H9 (cell line): ENCODE measurements around the gene MYH9. TPM values are rescaled to one million over a fixed set of nuclear protein-coding genes. Genes with fewer than 3 reads are reported as not detected.

Source experiments
- DNase-seq: peaks from one replicate; pipeline ENCODE4 v3.0.0-alpha.2; 2017
- H2AFZ ChIP-seq: one replicate; pipeline ENCODE4 v1.6.1; 2013; ENCODE audit warnings: mild to moderate bottlenecking, low read length, control low read depth, moderate library complexity
- H2AK5ac ChIP-seq: 2 replicates; pipeline ENCODE4 v1.6.1; 2013; ENCODE audit warnings: low read length, control low read depth, mixed read lengths; ENCODE audit not compliant: insufficient read length
- H2BK120ac ChIP-seq: one replicate; pipeline ENCODE4 v1.6.1; 2013; ENCODE audit warnings: low read depth, mild to moderate bottlenecking, low read length, control low read depth, inconsistent platforms; ENCODE audit not compliant: poor library complexity, severe bottlenecking
- H2BK12ac ChIP-seq: 2 replicates; pipeline ENCODE4 v1.6.1; 2013; ENCODE audit warnings: low read length, control low read depth, mixed read lengths, low read depth; ENCODE audit not compliant: insufficient read length
- H2BK15ac ChIP-seq: 2 replicates; pipeline ENCODE4 v1.6.1; 2013; ENCODE audit warnings: low read depth, low read length, control low read depth
- H2BK20ac ChIP-seq: one replicate; pipeline ENCODE4 v1.6.1; 2013; ENCODE audit warnings: low read depth, mild to moderate bottlenecking, low read length, control low read depth, inconsistent platforms; ENCODE audit not compliant: poor library complexity, severe bottlenecking
- H2BK5ac ChIP-seq: 2 replicates; pipeline ENCODE4 v1.6.1; 2013; ENCODE audit warnings: low read length, control low read depth, mixed read lengths; ENCODE audit not compliant: insufficient read length
- H3K14ac ChIP-seq: 2 replicates; pipeline ENCODE4 v1.6.1; 2013; ENCODE audit warnings: low read length, control low read depth; ENCODE audit not compliant: insufficient read depth
- H3K18ac ChIP-seq: 2 replicates; pipeline ENCODE4 v1.6.1; 2013; ENCODE audit warnings: low read depth, mild to moderate bottlenecking, mixed read lengths, low read length, control low read depth; ENCODE audit not compliant: insufficient read length
- H3K23ac ChIP-seq: 2 replicates; pipeline ENCODE4 v1.6.1; 2013; ENCODE audit warnings: low read length, control low read depth, mixed read lengths, low read depth; ENCODE audit not compliant: insufficient read length
- H3K23me2 ChIP-seq: 2 replicates; pipeline ENCODE4 v1.6.1; 2013; ENCODE audit warnings: low read depth, mild to moderate bottlenecking, mixed read lengths, low read length, control low read depth; ENCODE audit not compliant: insufficient read length, poor library complexity, severe bottlenecking
- H3K27ac ChIP-seq: 2 replicates; pipeline ENCODE4 v1.5.1; 2013; ENCODE audit warnings: low read length, control low read depth, mixed read lengths, low read depth; ENCODE audit not compliant: insufficient read length
- H3K27me3 ChIP-seq: 2 replicates; pipeline ENCODE4 v1.6.1; 2013; ENCODE audit warnings: low read length, control low read depth, inconsistent platforms; ENCODE audit not compliant: insufficient read depth
- H3K4ac ChIP-seq: 2 replicates; pipeline ENCODE4 v1.6.1; 2013; ENCODE audit warnings: low read depth, mild to moderate bottlenecking, control low read depth, inconsistent platforms, low read length, moderate library complexity
- H3K4me1 ChIP-seq: 2 replicates; pipeline ENCODE4 v1.6.1; 2013; ENCODE audit warnings: low read length, control low read depth, inconsistent platforms; ENCODE audit not compliant: insufficient read depth
- H3K4me2 ChIP-seq: 2 replicates; pipeline ENCODE4 v1.6.1; 2013; ENCODE audit warnings: low read length, control low read depth, mixed read lengths; ENCODE audit not compliant: insufficient read length, insufficient read depth
- H3K56ac ChIP-seq: 2 replicates; pipeline ENCODE4 v1.6.1; 2013; ENCODE audit warnings: low read depth, mild to moderate bottlenecking, mixed read lengths, low read length, control low read depth; ENCODE audit not compliant: insufficient read length
- H3K79me1 ChIP-seq: 2 replicates; pipeline ENCODE4 v1.6.1; 2013; ENCODE audit warnings: low read depth, mild to moderate bottlenecking, moderate library complexity, low read length, control low read depth, inconsistent platforms; ENCODE audit not compliant: insufficient read depth, poor library complexity, severe bottlenecking
- H3K79me2 ChIP-seq: 2 replicates; pipeline ENCODE4 v1.6.1; 2013; ENCODE audit warnings: low read length, control low read depth, inconsistent platforms; ENCODE audit not compliant: insufficient read depth
- H3K9ac ChIP-seq: 2 replicates; pipeline ENCODE4 v1.6.1; 2013; ENCODE audit warnings: low read length, control low read depth, mixed read lengths; ENCODE audit not compliant: insufficient read length; ENCODE audit errors: extremely low read depth
- H3K9me3 ChIP-seq: one replicate; pipeline ENCODE4 v1.6.1; 2013; ENCODE audit warnings: low read depth, low read length, inconsistent platforms; ENCODE audit not compliant: control insufficient read depth
- H3T11ph ChIP-seq: one replicate; pipeline ENCODE4 v1.6.1; 2013; ENCODE audit warnings: mild to moderate bottlenecking, low read length, control low read depth, inconsistent platforms
- H4K20me1 ChIP-seq: one replicate; pipeline ENCODE4 v1.6.1; 2013; ENCODE audit not compliant: control insufficient read depth, insufficient read length, insufficient read depth
- H4K5ac ChIP-seq: 2 replicates; pipeline ENCODE4 v1.6.1; 2013; ENCODE audit warnings: low read depth, mild to moderate bottlenecking, mixed read lengths, low read length, control low read depth; ENCODE audit not compliant: insufficient read length
- H4K8ac ChIP-seq: replicated peaks from 2 replicates; pipeline ENCODE4 v1.6.1; 2013; ENCODE audit warnings: low read length, control low read depth, mixed read lengths, low read depth; ENCODE audit not compliant: insufficient read length
- H4K91ac ChIP-seq: 2 replicates; pipeline ENCODE4 v1.6.1; 2013; ENCODE audit warnings: low read depth, mild to moderate bottlenecking, moderate library complexity, mixed read lengths, low read length, control low read depth; ENCODE audit not compliant: insufficient read length
- H3K27ac Mint-ChIP-seq, 3 experiments: 2 replicates in 2 of 3; 3 replicates in 1 of 3; pipeline ENCODE4 v1.8.0; 2020 to 2021; ENCODE audit warnings: mixed read lengths in 3 of 3, mild to moderate bottlenecking in 1 of 3, moderate library complexity in 1 of 3
- H3K27me3 Mint-ChIP-seq: 2 replicates; pipeline ENCODE4 v1.8.0; 2021; ENCODE audit warnings: low read depth, mild to moderate bottlenecking, moderate library complexity, mixed read lengths
- H3K36me3 Mint-ChIP-seq, 3 experiments: 2 replicates in 2 of 3; 3 replicates in 1 of 3; pipeline ENCODE4 v1.8.0; 2020 to 2021; ENCODE audit warnings: low read depth in 3 of 3, mixed read lengths in 3 of 3; ENCODE audit not compliant: insufficient read depth in 1 of 3
- H3K4me1 Mint-ChIP-seq, 2 experiments: 2 replicates each; pipeline ENCODE4 v1.8.0; 2020; ENCODE audit warnings: mixed read lengths in 2 of 2
- H3K4me3 Mint-ChIP-seq, 2 experiments: 2 replicates in 1 of 2; 3 replicates in 1 of 2; pipeline ENCODE4 v1.8.0; 2020 to 2021; ENCODE audit warnings: mild to moderate bottlenecking in 2 of 2, mixed read lengths in 2 of 2, moderate library complexity in 1 of 2
- H3K9me3 Mint-ChIP-seq, 2 experiments: 2 replicates in 1 of 2; 3 replicates in 1 of 2; pipeline ENCODE4 v1.8.0; 2020; ENCODE audit warnings: mild to moderate bottlenecking in 2 of 2, mixed read lengths in 2 of 2, moderate library complexity in 1 of 2
- WGBS: extraction: QIAGEN DNeasy Blood & Tissue Kit; methylation state at CpG from one replicate; pipeline ENCODE4 v1.1.7; 2013; ENCODE audit warnings: missing lambda C conversion rate, low lambda C conversion rate, mixed read lengths; ENCODE audit not compliant: insufficient read length; ENCODE audit errors: extremely low coverage; 5-methylcytosine and 5-hydroxymethylcytosine counted together
- total RNA-seq: library from RNA; stranded (reverse); gene quantifications from 2 replicates; pipeline ENCODE4 v1.2.1, GENCODE V29; 2021
- TF ChIP-seq, protein P1 (sequence below): fragments of 200-600 bp; sonication (generic); conservative IDR thresholded peaks from 3 replicates; pipeline ENCODE4 v1.8.0; 2021; ENCODE audit warnings: antibody characterized with exemption, mild to moderate bottlenecking

The MYH9 gene
- total RNA-seq, 1 experiment from 2014 or later, result 266 TPM

DNA sequence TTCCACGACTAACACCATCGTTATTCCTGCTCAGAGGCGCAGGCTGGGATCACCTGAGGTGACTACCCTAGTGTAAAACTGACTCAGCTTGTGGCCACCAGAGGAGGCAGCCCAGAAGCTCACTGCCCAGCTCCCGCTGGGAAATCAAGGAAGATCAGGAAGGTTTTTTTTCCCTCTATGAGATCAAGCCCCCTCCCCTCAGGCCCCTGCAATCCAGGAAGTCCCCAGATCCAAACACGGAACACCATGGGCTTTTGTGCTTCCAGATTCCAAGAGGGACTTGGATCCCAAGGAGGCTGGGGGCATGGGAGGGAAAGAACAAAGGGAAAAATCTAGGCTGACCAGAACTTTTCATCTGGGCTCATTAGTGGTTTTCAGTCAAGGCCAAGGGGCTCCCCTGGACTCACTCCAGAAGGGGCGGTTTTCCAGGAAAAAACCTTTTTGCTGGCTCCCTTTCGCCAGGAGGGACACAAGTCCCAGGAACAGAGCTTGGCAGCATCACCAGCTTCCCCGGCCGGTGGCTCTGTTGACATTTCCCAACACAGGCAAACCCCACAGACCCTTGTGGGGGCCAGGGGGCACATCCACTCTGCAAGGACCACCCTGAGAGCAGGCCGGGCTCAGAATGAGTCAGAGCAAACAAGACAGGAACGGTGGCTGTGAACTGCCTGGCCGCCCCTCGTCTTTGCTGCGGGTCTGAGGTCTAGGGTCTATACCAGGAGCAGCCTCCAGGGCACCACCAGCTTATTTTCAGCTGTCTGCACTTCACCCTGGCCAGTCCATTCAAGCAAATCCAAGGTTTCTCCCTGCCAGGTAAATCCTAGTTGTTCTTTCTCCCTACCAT lies 36.8 kb downstream of the MYH9 start:
- H3K79me1 ChIP-seq, result no peaks in the 10 kb centered on the region
- H3K4me1 ChIP-seq, result no peaks in the 10 kb centered on the region; the same call in 1 of the 2 replicates
- no peak overlapping the region for H3K27ac ChIP-seq
- H4K91ac ChIP-seq, result no peak overlapping the region
- H3T11ph ChIP-seq, result no peak overlapping the region
- H3K9me3 Mint-ChIP-seq, result no peaks in the 10 kb centered on the region; a peak in 1 of 5 replicates
- H3K23ac ChIP-seq, result no peak overlapping the region
- H3K27me3 Mint-ChIP-seq, result no peaks in the 10 kb centered on the region
- H4K5ac ChIP-seq, result no peak overlapping the region
- H3K56ac ChIP-seq, result no peak overlapping the region
- no peak overlapping the region for H2BK20ac ChIP-seq
- no peak overlapping the region for H2AK5ac ChIP-seq
- TF ChIP-seq, protein P1, sequence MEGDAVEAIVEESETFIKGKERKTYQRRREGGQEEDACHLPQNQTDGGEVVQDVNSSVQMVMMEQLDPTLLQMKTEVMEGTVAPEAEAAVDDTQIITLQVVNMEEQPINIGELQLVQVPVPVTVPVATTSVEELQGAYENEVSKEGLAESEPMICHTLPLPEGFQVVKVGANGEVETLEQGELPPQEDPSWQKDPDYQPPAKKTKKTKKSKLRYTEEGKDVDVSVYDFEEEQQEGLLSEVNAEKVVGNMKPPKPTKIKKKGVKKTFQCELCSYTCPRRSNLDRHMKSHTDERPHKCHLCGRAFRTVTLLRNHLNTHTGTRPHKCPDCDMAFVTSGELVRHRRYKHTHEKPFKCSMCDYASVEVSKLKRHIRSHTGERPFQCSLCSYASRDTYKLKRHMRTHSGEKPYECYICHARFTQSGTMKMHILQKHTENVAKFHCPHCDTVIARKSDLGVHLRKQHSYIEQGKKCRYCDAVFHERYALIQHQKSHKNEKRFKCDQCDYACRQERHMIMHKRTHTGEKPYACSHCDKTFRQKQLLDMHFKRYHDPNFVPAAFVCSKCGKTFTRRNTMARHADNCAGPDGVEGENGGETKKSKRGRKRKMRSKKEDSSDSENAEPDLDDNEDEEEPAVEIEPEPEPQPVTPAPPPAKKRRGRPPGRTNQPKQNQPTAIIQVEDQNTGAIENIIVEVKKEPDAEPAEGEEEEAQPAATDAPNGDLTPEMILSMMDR, result peak; percentile 24; the same call in 1 of the 3 replicates
- no peak overlapping the region; a peak in 1 of 5 replicates for H3K4me3 Mint-ChIP-seq
- no peak overlapping the region for H3K18ac ChIP-seq
- H3K4me1 Mint-ChIP-seq, result peaks cover 47% of the 10 kb centered on the region in 2 experiments
- peak overlapping the region; percentile 74 to 97 (median 95) for H3K27ac Mint-ChIP-seq
- no peak overlapping the region for H3K4ac ChIP-seq
- H3K9me3 ChIP-seq, result no peaks in the 10 kb centered on the region
- no peak overlapping the region for H3K4me2 ChIP-seq
- WGBS, result no CpG with 5 or more reads among the region's 14 CpGs
- no peak overlapping the region; the same call in 1 of the 2 replicates for H3K14ac ChIP-seq
- H3K36me3 Mint-ChIP-seq, result peaks cover 13 to 26% (median 25%) of the 10 kb centered on the region in 3 experiments
- peaks cover 27% of the 10 kb centered on the region; the same call in 1 of the 2 replicates for H3K79me2 ChIP-seq
- no peak overlapping the region for H2BK5ac ChIP-seq
- no peak overlapping the region for H3K9ac ChIP-seq
- no peaks in the 10 kb centered on the region for H3K27me3 ChIP-seq
- H2BK120ac ChIP-seq, result no peak overlapping the region
- H4K8ac ChIP-seq, result no peak overlapping the region
- H2BK15ac ChIP-seq, result no peak overlapping the region
- H2BK12ac ChIP-seq, result no peak overlapping the region
- H3K23me2 ChIP-seq, result no peaks in the 10 kb centered on the region
- DNase-seq, result no peak
- H2AFZ ChIP-seq, result no peak overlapping the region
- no peaks in the 10 kb centered on the region for H4K20me1 ChIP-seq
